HCT116 (cell line): ENCODE measurements around the gene SF3B5. TPM values are rescaled to one million over a fixed set of nuclear protein-coding genes. Genes with fewer than 3 reads are reported as not detected.

Experiments used
- ATAC-seq: fragments of 200-7000 bp; cut with Tn5 transposase; 2 replicates; pipeline ENCODE4 v1.9.1; 2020; ENCODE audit warnings: mild to moderate bottlenecking, moderate library complexity
- BruUV-seq: library from RNA; stranded (reverse); fragments of 400-500 nt; replicated peaks from 2 replicates; lab custom pipeline; 2021; lab: Mats Ljungman, UMichigan
- CTCF ChIA-PET: fragments of 300-600 bp; sonication (Branson Sonifier 250); formaldehyde crosslinking; loops from one replicate; lab custom pipeline; 2021; ENCODE audit warnings: antibody characterized with exemption; lab: Charles Lee
- POLR2A ChIA-PET: fragments of 300-600, 350-600 bp; sonication (Branson Sonifier 250); formaldehyde crosslinking; loops from one replicate; lab custom pipeline; 2021; ENCODE audit warnings: antibody characterized with exemption; lab: Charles Lee
- RAD21 ChIA-PET, 2 experiments: fragments of 300-600 bp; sonication (Branson Sonifier 250); formaldehyde crosslinking; loops; one replicate each; lab custom pipeline; 2023; ENCODE audit warnings: low total read pairs in 2 of 2; ENCODE audit not compliant: uncharacterized antibody in 2 of 2, unreplicated experiment in 2 of 2, low non-redundant PET in 1 of 2; lab: Charles Lee
- DNase-seq: peaks from one replicate; pipeline ENCODE4 v3.0.0-alpha.2; 2010; ENCODE audit warnings: low read depth, low spot score
- H2AFZ ChIP-seq: fragments of 200-600 bp; shearing (Covaris generic), sonication (generic); 2 replicates; pipeline ENCODE4 v1.6.1; 2017; ENCODE audit warnings: low read depth, mixed run types, mixed read lengths, antibody characterized with exemption, low read length; ENCODE audit not compliant: poor library complexity, severe bottlenecking
- H3K27ac ChIP-seq: 2 replicates; pipeline ENCODE4 v1.5.1; 2012; ENCODE audit warnings: low read depth, low read length
- H3K27me3 ChIP-seq: fragments of 200-600 bp; sonication (generic); 2 replicates; pipeline ENCODE4 v1.6.1; 2016; ENCODE audit warnings: mixed run types, low read length, mixed read lengths; ENCODE audit not compliant: insufficient read depth
- H3K36me3 ChIP-seq, 2 experiments: fragments of 200-500 bp in 1 of 2; fragments of 200-600 bp in 1 of 2; sonication (Bioruptor generic) in 1 of 2; sonication (generic) in 1 of 2; 2 replicates each; pipeline versions ENCODE4 v1.5.1 to v1.6.1; 2014 to 2016; ENCODE audit warnings: low read length in 2 of 2, inconsistent platforms in 1 of 2, mixed read lengths in 1 of 2, mixed run types in 1 of 2; ENCODE audit not compliant: insufficient read depth in 2 of 2, control insufficient read depth in 1 of 2
- H3K4me1 ChIP-seq, 2 experiments: fragments of 200-600 bp in 1 of 2; sonication (generic) in 1 of 2; 2 replicates each; pipeline versions ENCODE4 v1.5.1 to v1.6.1; 2012 to 2017; ENCODE audit warnings: low read length in 2 of 2, inconsistent platforms in 1 of 2, mild to moderate bottlenecking in 1 of 2, mixed read lengths in 1 of 2, mixed run types in 1 of 2, moderate library complexity in 1 of 2; ENCODE audit not compliant: insufficient read depth in 2 of 2, control insufficient read depth in 1 of 2
- H3K4me2 ChIP-seq: fragments of 200-600 bp; sonication (generic); 2 replicates; pipeline ENCODE4 v1.6.1; 2017; ENCODE audit warnings: mixed run types, low read length, mixed read lengths
- H3K4me3 ChIP-seq, 2 experiments: fragments of 200-600 bp in 1 of 2; sonication (generic) in 1 of 2; replicated peaks in 1 of 2; 2 replicates each; pipeline ENCODE4 v1.5.1; 2011 to 2016; ENCODE audit warnings: low read length in 2 of 2, control low read depth in 1 of 2, low read depth in 1 of 2, mild to moderate bottlenecking in 1 of 2, mixed read lengths in 1 of 2, mixed run types in 1 of 2
- H3K79me2 ChIP-seq: fragments of 200-600 bp; sonication (generic); 2 replicates; pipeline ENCODE4 v1.6.1; 2017; ENCODE audit warnings: mild to moderate bottlenecking, mixed run types, low read length, moderate library complexity, mixed read lengths; ENCODE audit not compliant: insufficient read depth
- H3K9ac ChIP-seq: fragments of 200-600 bp; sonication (generic); 2 replicates; pipeline ENCODE4 v1.6.1; 2016; ENCODE audit warnings: low read length, mixed read lengths
- H3K9me2 ChIP-seq: fragments of 200-600 bp; sonication (generic), shearing (Covaris generic); 2 replicates; pipeline ENCODE4 v1.6.1; 2017; ENCODE audit warnings: mixed run types, mild to moderate bottlenecking, moderate library complexity; ENCODE audit not compliant: insufficient read depth
- H3K9me3 ChIP-seq, 2 experiments: fragments of 200-500 bp in 1 of 2; fragments of 200-600 bp in 1 of 2; sonication (Bioruptor generic) in 1 of 2; sonication (generic) in 1 of 2; 2 replicates each; pipeline ENCODE4 v1.6.1; 2014 to 2017; ENCODE audit warnings: low read length in 2 of 2, mixed read lengths in 2 of 2, inconsistent platforms in 1 of 2, low read depth in 1 of 2, mild to moderate bottlenecking in 1 of 2, mixed run types in 1 of 2, moderate library complexity in 1 of 2; ENCODE audit not compliant: control insufficient read depth in 1 of 2, insufficient read depth in 1 of 2
- H4K20me1 ChIP-seq: fragments of 200-600 bp; sonication (generic), shearing (Covaris generic); 2 replicates; pipeline ENCODE4 v1.6.1; 2017; ENCODE audit warnings: mixed run types, mild to moderate bottlenecking, moderate library complexity; ENCODE audit not compliant: insufficient read depth
- CBX3 ChIP-seq: IDR thresholded peaks from 2 replicates; pipeline ENCODE4 v1.6.1; 2012; ENCODE audit warnings: low read depth
- CTCF ChIP-seq, 3 experiments: fragments of 200-600 bp in 1 of 3; sonication (generic) in 1 of 3; IDR thresholded peaks in 2 of 3; conservative IDR thresholded peaks in 1 of 3; 2 replicates each; pipeline ENCODE4 v1.5.1; 2012 to 2017; ENCODE audit warnings: low read depth in 2 of 3, low read length in 2 of 3, antibody characterized with exemption in 1 of 3, borderline replicate concordance in 1 of 3, control low read depth in 1 of 3, mild to moderate bottlenecking in 1 of 3, mixed read lengths in 1 of 3, mixed run types in 1 of 3, moderate library complexity in 1 of 3; ENCODE audit not compliant: insufficient read depth in 1 of 3
- EGR1 ChIP-seq: IDR thresholded peaks from 2 replicates; pipeline ENCODE4 v1.6.1; 2012; ENCODE audit warnings: low read depth
- ELF1 ChIP-seq: IDR thresholded peaks from 2 replicates; pipeline ENCODE4 v1.6.1; 2012; ENCODE audit warnings: low read depth, borderline replicate concordance
- FOSL1 ChIP-seq: IDR thresholded peaks from 2 replicates; pipeline ENCODE4 v1.6.1; 2012; ENCODE audit warnings: low read depth
- JUND ChIP-seq: IDR thresholded peaks from 2 replicates; pipeline ENCODE4 v1.6.1; 2012
- MAX ChIP-seq: IDR thresholded peaks from 2 replicates; pipeline ENCODE4 v1.6.1; 2012
- REST ChIP-seq: IDR thresholded peaks from 2 replicates; pipeline ENCODE4 v1.6.1; 2012; ENCODE audit warnings: low read depth
- SP1 ChIP-seq: IDR thresholded peaks from 2 replicates; pipeline ENCODE4 v1.6.1; 2012; ENCODE audit warnings: low read depth
- TCF7L2 ChIP-seq: IDR thresholded peaks from 2 replicates; pipeline ENCODE4 v1.7.0; 2011; ENCODE audit warnings: borderline replicate concordance, inconsistent platforms; ENCODE audit not compliant: insufficient read depth, insufficient read length; ENCODE audit errors: extremely low read depth
- YY1 ChIP-seq: IDR thresholded peaks from 2 replicates; pipeline ENCODE4 v1.6.1; 2011; ENCODE audit warnings: low read length, low read depth, moderate library complexity, mild to moderate bottlenecking; ENCODE audit not compliant: insufficient replicate concordance; ENCODE audit errors: extremely low read depth
- ZFX ChIP-seq: fragments of 450-650 bp; IDR thresholded peaks from 2 replicates; pipeline ENCODE4 v1.6.1; 2017
- ZNF274 ChIP-seq: fragments of 200-500 bp; sonication (Bioruptor generic); IDR thresholded peaks from 2 replicates; pipeline ENCODE4 v1.6.1; 2014; ENCODE audit warnings: mild to moderate bottlenecking, low read depth, low read length, inconsistent platforms
- intact Hi-C: fragments of 100-400 bp; cut with micrococcal nuclease; formaldehyde crosslinking; loops from 2 replicates; pipeline ENCODE4 v1.10.0; 2022
- total RNA-seq: library from RNA; stranded (reverse); gene quantifications from one replicate; pipeline ENCODE4 v1.2.1, GENCODE V29; 2021; ENCODE audit not compliant: unreplicated experiment

Gene SF3B5
- total RNA-seq, 1 experiment from 2014 or later: 173 TPM

GRCh38 chr6:144113366-144113765, 18.0 kb upstream of the SF3B5 start:
- Histone ChIP-seq H3K9ac (no peak overlapping the region), H3K79me2 (no peaks in the 10 kb centered on the region), H3K27me3 (no peaks in the 10 kb centered on the region), H2AFZ (no peak overlapping the region), H3K36me3 (no peaks in the 10 kb centered on the region), H3K27ac (no peak overlapping the region), H3K4me1 (no peaks in the 10 kb centered on the region), H4K20me1 (no peaks in the 10 kb centered on the region), H3K9me2 (no peaks in the 10 kb centered on the region), H3K4me3 (no peak overlapping the region), H3K9me3 (no peaks in the 10 kb centered on the region), H3K4me2 (no peak overlapping the region)
- RAD21 ChIA-PET: no interaction called here
- CTCF ChIA-PET: no interaction called here
- POLR2A ChIA-PET: no interaction called here
- no peak for TF ChIP-seq CBX3
- TF ChIP-seq REST: no peak
- no peak for TF ChIP-seq EGR1
- no peak for TF ChIP-seq ZFX
- no peak for TF ChIP-seq CTCF (IDR thresholded peaks at IDR 0.05 in 2 of 3, conservative IDR thresholded peaks at IDR 0.05 in 1 of 3; ENCODE audit: borderline replicate concordance in 1 of 3, insufficient read depth in 1 of 3, low read depth in 2 of 3, low read length in 2 of 3)
- no peak for TF ChIP-seq TCF7L2
- no peak for TF ChIP-seq SP1
- no peak for TF ChIP-seq YY1
- TF ChIP-seq ELF1: no peak
- TF ChIP-seq FOSL1: no peak
- no peak for TF ChIP-seq MAX
- TF ChIP-seq ZNF274: no peak
- TF ChIP-seq JUND: no peak
- BruUV-seq: no TSS peak
- intact Hi-C loops: no loop called here
- ATAC-seq (no peak), DNase-seq (no peak)
